ENCODE data around the gene ATP6V0D1. TPM values are rescaled to one million over a fixed set of nuclear protein-coding genes. Genes with fewer than 3 reads are reported as not detected.

Gene ATP6V0D1
- total RNA-seq, 1 experiment from 2014 or later = 76.6 TPM

- no peaks in the 10 kb centered on the region for H3K27me3 ChIP-seq (ENCODE audit: low read length)
- no peaks in the 10 kb centered on the region for H4K20me1 ChIP-seq (ENCODE audit: low read length)
- H3K36me3 ChIP-seq (ENCODE audit: low read depth, low read length) = no peaks in the 10 kb centered on the region
- no peak overlapping the region for H3K9ac ChIP-seq (ENCODE audit: low read length)
- TF ChIP-seq EZH2 (IDR thresholded peaks at IDR 0.05; ENCODE audit: low read length, unreplicated experiment) (no peak), CTCF (conservative IDR thresholded peaks at IDR 0.05; ENCODE audit: low read depth, low read length) (no peak)
- H3K79me2 ChIP-seq (ENCODE audit: low read length) = no peaks in the 10 kb centered on the region
- ChIA-PET CTCF (interaction anchor here (0.6 kb wide), 1 partner anchor 466 kb away, joined by 6 read pairs; no protein-coding TSS in a partner anchor), POLR2A (ENCODE audit: unreplicated experiment) (no interaction called here)
- no peak overlapping the region for H3K4me3 ChIP-seq (ENCODE audit: low read length)
- intact Hi-C loops (cut with micrococcal nuclease) = loop anchor here (5.0 kb wide), 1 partner anchor 157 kb away; no protein-coding TSS in a partner anchor
- H3K4me2 ChIP-seq (ENCODE audit: low read length) = no peak overlapping the region
- BruUV-seq (replicated peaks) = no TSS peak
- H3K9me2 ChIP-seq (replicated peaks; ENCODE audit: low read length) = no peaks in the 10 kb centered on the region
- ATAC-seq = no peak
- H3K9me3 ChIP-seq (ENCODE audit: low read length) = no peaks in the 10 kb centered on the region
- no peak for DNase-seq
- H2AFZ ChIP-seq (ENCODE audit: low read length) = no peak overlapping the region
- peaks cover 8% of the 10 kb centered on the region; the same call in 1 of the 2 replicates for H3K4me1 ChIP-seq (ENCODE audit: insufficient read depth, low read length)
- H3F3A ChIP-seq (ENCODE audit: low read length, unreplicated experiment) = no peaks in the 10 kb centered on the region
- H3K27ac ChIP-seq (ENCODE audit: low read length) = no peak overlapping the region
Measured at GRCh38 chr16:67419502-67419901, 61.5 kb downstream of the ATP6V0D1 start.

- no peak overlapping the region for H3K27ac ChIP-seq (ENCODE audit: low read length)
- H3K36me3 ChIP-seq (ENCODE audit: low read depth, low read length) = no peaks in the 10 kb centered on the region
- intact Hi-C loops (cut with micrococcal nuclease) = loop anchor here (5.0 kb wide), 1 partner anchor 155 kb away; no protein-coding TSS in a partner anchor
- no peaks in the 10 kb centered on the region for H3K27me3 ChIP-seq (ENCODE audit: low read length)
- H3K4me2 ChIP-seq (ENCODE audit: low read length) = no peak overlapping the region
- H3F3A ChIP-seq (ENCODE audit: low read length, unreplicated experiment) = no peaks in the 10 kb centered on the region
- no peak overlapping the region for H3K4me3 ChIP-seq (ENCODE audit: low read length)
- H3K4me1 ChIP-seq (ENCODE audit: insufficient read depth, low read length) = peaks cover 8% of the 10 kb centered on the region; the same call in 1 of the 2 replicates
- ChIA-PET CTCF (interaction anchor here (1.4 kb wide), 1 partner anchor 11 kb away, joined by 5 read pairs; no protein-coding TSS in a partner anchor), POLR2A (ENCODE audit: unreplicated experiment) (no interaction called here)
- no peaks in the 10 kb centered on the region for H3K79me2 ChIP-seq (ENCODE audit: low read length)
- H4K20me1 ChIP-seq (ENCODE audit: low read length) = no peaks in the 10 kb centered on the region
- no TSS peak for BruUV-seq (replicated peaks)
- no peaks in the 10 kb centered on the region for H3K9me2 ChIP-seq (replicated peaks; ENCODE audit: low read length)
- TF ChIP-seq EZH2phosphoT487 (IDR thresholded peaks at IDR 0.05; ENCODE audit: borderline replicate concordance, low read length) (no peak), CTCF (conservative IDR thresholded peaks at IDR 0.05; ENCODE audit: low read depth, low read length) (no peak), EZH2 (IDR thresholded peaks at IDR 0.05; ENCODE audit: low read length, unreplicated experiment) (no peak)
- H2AFZ ChIP-seq (ENCODE audit: low read length) = no peak overlapping the region
- no peaks in the 10 kb centered on the region for H3K9me3 ChIP-seq (ENCODE audit: low read length)
- H3K9ac ChIP-seq (ENCODE audit: low read length) = no peak overlapping the region
- DNase-seq = no peak
- ATAC-seq = no peak
Measured at GRCh38 chr16:67417333-67418061, 63.5 kb downstream of the ATP6V0D1 start.

Measured in PC-3 (cell line).